CD4-positive, alpha-beta T cell treated with Interleukin-21 for 1 hour (primary cell): ENCODE data around the gene HECTD4.

Experiments
- DNase-seq: peaks from one replicate; pipeline ENCODE4 v3.0.0-alpha.2; 2020

Gene HECTD4

GRCh38 chr12:112317481-112317880 is 64.8 kb downstream of the HECTD4 start:
- no peak for DNase-seq

GRCh38 chr12:112314981-112315380 is 67.2 kb downstream of the HECTD4 start:
- no peak for DNase-seq

GRCh38 chr12:112309797-112310196 is 72.4 kb downstream of the HECTD4 start:
- no peak for DNase-seq

- no peak for DNase-seq
These were observed 73.6 kb downstream of the HECTD4 start for GRCh38 chr12:112308652-112309051.

GRCh38 chr12:112308161-112308560 is 74.1 kb downstream of the HECTD4 start:
- DNase-seq: no peak

- no peak for DNase-seq
These were observed 74.8 kb downstream of the HECTD4 start for GRCh38 chr12:112307317-112308011.

GRCh38 chr12:112305951-112306350 is 76.3 kb downstream of the HECTD4 start:
- no peak for DNase-seq

- no peak for DNase-seq
These were observed 77.8 kb downstream of the HECTD4 start for GRCh38 chr12:112304436-112304835.

- DNase-seq: no peak
These were observed 78.4 kb downstream of the HECTD4 start for GRCh38 chr12:112303799-112304198.

GRCh38 chr12:112303004-112303403 is 79.2 kb downstream of the HECTD4 start:
- DNase-seq: peak; percentile 56

- DNase-seq: no peak
These were observed 82.5 kb downstream of the HECTD4 start for GRCh38 chr12:112299704-112300103.

GRCh38 chr12:112297188-112297587 is 85.0 kb downstream of the HECTD4 start:
- DNase-seq: no peak

GRCh38 chr12:112296183-112296582 is 86.0 kb downstream of the HECTD4 start:
- DNase-seq: no peak

- DNase-seq: no peak
These were observed 87.4 kb downstream of the HECTD4 start for GRCh38 chr12:112294793-112295192.

GRCh38 chr12:112288638-112289037 is 93.6 kb downstream of the HECTD4 start:
- DNase-seq: no peak

- no peak for DNase-seq
These were observed 96.4 kb downstream of the HECTD4 start for GRCh38 chr12:112285600-112286401.

- DNase-seq: no peak
These were observed 98.7 kb downstream of the HECTD4 start for GRCh38 chr12:112283546-112283945.

GRCh38 chr12:112282920-112283319 is 99.3 kb downstream of the HECTD4 start:
- no peak for DNase-seq

- DNase-seq: no peak
These were observed 106.4 kb downstream of the HECTD4 start for GRCh38 chr12:112275836-112276235.

- DNase-seq: no peak
These were observed 107.0 kb downstream of the HECTD4 start for GRCh38 chr12:112275207-112275606.

- no peak for DNase-seq
These were observed 111.6 kb downstream of the HECTD4 start for GRCh38 chr12:112270673-112271072.

- no peak for DNase-seq
These were observed 115.8 kb downstream of the HECTD4 start for GRCh38 chr12:112266473-112266872.

- DNase-seq: no peak
These were observed 120.7 kb downstream of the HECTD4 start for GRCh38 chr12:112261559-112261958.

- no peak for DNase-seq
These were observed 123.3 kb downstream of the HECTD4 start for GRCh38 chr12:112258926-112259325.
